Activated B cell treated with CpG ODN at 0.5 μM for 24 hours (primary cell): ENCODE data around the gene KCNK3. TPM values are rescaled to one million over a fixed set of nuclear protein-coding genes. Genes with fewer than 3 reads are reported as not detected.

Experiments
- ATAC-seq: fragments of 200-7000 bp; cut with Tn5 transposase; one replicate; pipeline ENCODE4 v1.10.0; 2021; ENCODE audit warnings: low read depth, mild to moderate bottlenecking, moderate library complexity
- CTCF ChIA-PET: fragments of 350-600 bp; sonication (Branson Sonifier 250); formaldehyde crosslinking; loops from one replicate; lab custom pipeline; 2021; ENCODE audit warnings: antibody characterized with exemption; lab: Charles Lee
- POLR2A ChIA-PET: fragments of 350-600 bp; sonication (Branson Sonifier 250); formaldehyde crosslinking; loops from one replicate; lab custom pipeline; 2021; ENCODE audit warnings: antibody characterized with exemption; lab: Charles Lee
- DNase-seq: peaks from one replicate; pipeline ENCODE4 v3.0.0; 2022
- H3K27ac Mint-ChIP-seq: one replicate; pipeline ENCODE4 v1.8.0; 2020; ENCODE audit warnings: mixed read lengths
- H3K27me3 Mint-ChIP-seq: one replicate; pipeline ENCODE4 v1.8.0; 2021; ENCODE audit warnings: mixed read lengths
- H3K36me3 Mint-ChIP-seq: one replicate; pipeline ENCODE4 v1.8.0; 2021; ENCODE audit warnings: low read depth, mixed read lengths
- H3K4me1 Mint-ChIP-seq: one replicate; pipeline ENCODE4 v1.8.0; 2021; ENCODE audit warnings: mixed read lengths
- H3K4me3 Mint-ChIP-seq: one replicate; pipeline ENCODE4 v1.8.0; 2020; ENCODE audit warnings: mild to moderate bottlenecking, mixed read lengths
- H3K9me3 Mint-ChIP-seq: one replicate; pipeline ENCODE4 v1.8.0; 2020; ENCODE audit warnings: mixed read lengths
- CTCF ChIP-seq: fragments of 200-600 bp; IDR thresholded peaks from one replicate; pipeline ENCODE4 v1.8.0; 2022; ENCODE audit warnings: antibody characterized with exemption, mild to moderate bottlenecking
- intact Hi-C: fragments of 100-400 bp; cut with micrococcal nuclease; formaldehyde crosslinking; loops from one replicate; pipeline ENCODE4 v1.15.1; 2024
- total RNA-seq: library from RNA; stranded (reverse); gene quantifications from 2 replicates; pipeline ENCODE4 v1.2.3, GENCODE V29; 2022

The KCNK3 gene
- total RNA-seq, 1 donor from 2014 or later = not detected

GRCh38 chr2:26732446-26732845 is 39.9 kb downstream of the KCNK3 start:
- intact Hi-C loops = no loop called here
- no peaks in the 10 kb centered on the region for H3K4me1 Mint-ChIP-seq
- ChIA-PET POLR2A (no interaction called here), CTCF (no interaction called here)
- ATAC-seq = no peak
- no peaks in the 10 kb centered on the region for H3K9me3 Mint-ChIP-seq
- no peak overlapping the region for H3K4me3 Mint-ChIP-seq
- no peak for DNase-seq
- H3K27ac Mint-ChIP-seq = no peak overlapping the region
- H3K36me3 Mint-ChIP-seq = no peaks in the 10 kb centered on the region
- H3K27me3 Mint-ChIP-seq = peaks cover 14% of the 10 kb centered on the region
- TF ChIP-seq CTCF = no peak

- intact Hi-C loops = no loop called here
- Mint-ChIP-seq H3K36me3 (no peaks in the 10 kb centered on the region), H3K27me3 (peaks cover 16% of the 10 kb centered on the region), H3K27ac (no peak overlapping the region), H3K4me3 (no peak overlapping the region), H3K4me1 (no peaks in the 10 kb centered on the region), H3K9me3 (no peaks in the 10 kb centered on the region)
- CTCF ChIA-PET = interaction anchor here (0.9 to 1.2 kb wide), 2 partner anchors 10 to 11 kb away, joined by 3 to 4 read pairs; no protein-coding TSS in a partner anchor
- POLR2A ChIA-PET = no interaction called here
- ATAC-seq = no peak
- TF ChIP-seq CTCF = no peak
- DNase-seq = no peak
Measured at GRCh38 chr2:26733413-26733812, 40.9 kb downstream of the KCNK3 start.

GRCh38 chr2:26735097-26735496 is 42.6 kb downstream of the KCNK3 start:
- CTCF ChIA-PET = no interaction called here
- intact Hi-C loops = no loop called here
- POLR2A ChIA-PET = no interaction called here
- H3K36me3 Mint-ChIP-seq = no peaks in the 10 kb centered on the region
- H3K4me3 Mint-ChIP-seq = no peak overlapping the region
- H3K27me3 Mint-ChIP-seq = peaks cover 16% of the 10 kb centered on the region
- H3K9me3 Mint-ChIP-seq = no peaks in the 10 kb centered on the region
- H3K27ac Mint-ChIP-seq = no peak overlapping the region
- no peak for TF ChIP-seq CTCF
- ATAC-seq (no peak), DNase-seq (no peak)
- no peaks in the 10 kb centered on the region for H3K4me1 Mint-ChIP-seq

- intact Hi-C loops = no loop called here
- Mint-ChIP-seq H3K36me3 (no peaks in the 10 kb centered on the region), H3K27ac (no peak overlapping the region), H3K4me1 (peaks cover 4% of the 10 kb centered on the region), H3K27me3 (peaks cover 15% of the 10 kb centered on the region), H3K4me3 (no peak overlapping the region), H3K9me3 (no peaks in the 10 kb centered on the region)
- no peak for ATAC-seq
- ChIA-PET POLR2A (no interaction called here), CTCF (no interaction called here)
- DNase-seq = no peak
- no peak for TF ChIP-seq CTCF
Measured at GRCh38 chr2:26735883-26736588, 43.5 kb downstream of the KCNK3 start.

GRCh38 chr2:26737221-26737620 is 44.7 kb downstream of the KCNK3 start:
- H3K27me3 Mint-ChIP-seq = peaks cover 15% of the 10 kb centered on the region
- no peak overlapping the region for H3K4me3 Mint-ChIP-seq
- TF ChIP-seq CTCF = no peak
- no peaks in the 10 kb centered on the region for H3K36me3 Mint-ChIP-seq
- POLR2A ChIA-PET = no interaction called here
- peaks cover 5% of the 10 kb centered on the region for H3K4me1 Mint-ChIP-seq
- no peaks in the 10 kb centered on the region for H3K9me3 Mint-ChIP-seq
- H3K27ac Mint-ChIP-seq = no peak overlapping the region
- CTCF ChIA-PET = no interaction called here
- DNase-seq (no peak), ATAC-seq (no peak)
- intact Hi-C loops = no loop called here
